Muscle of leg (tissue), 11 donors: ENCODE results near the gene MRGPRE. TPM values are rescaled to one million over a fixed set of nuclear protein-coding genes. Genes with fewer than 3 reads are reported as not detected.

ENCODE experiments used
- DNase-seq: peaks from one replicate; pipeline ENCODE4 v3.0.0; 2013
- H3K27ac ChIP-seq: one replicate; pipeline ENCODE4 v1.5.1; 2013; ENCODE audit warnings: mild to moderate bottlenecking, low read length, control low read depth
- H3K27me3 ChIP-seq: one replicate; pipeline ENCODE4 v1.6.1; 2013; ENCODE audit warnings: low read length; ENCODE audit not compliant: control insufficient read depth, insufficient read depth
- H3K36me3 ChIP-seq: one replicate; pipeline ENCODE4 v1.6.1; 2013; ENCODE audit warnings: low read length; ENCODE audit not compliant: control insufficient read depth, insufficient read depth
- H3K4me1 ChIP-seq: one replicate; pipeline ENCODE4 v1.6.1; 2013; ENCODE audit warnings: low read length; ENCODE audit not compliant: control insufficient read depth, insufficient read depth
- H3K4me3 ChIP-seq: one replicate; pipeline ENCODE4 v1.5.1; 2013; ENCODE audit warnings: low read length, control low read depth
- H3K9me3 ChIP-seq: replicated peaks from 2 replicates; pipeline ENCODE4 v1.6.1; 2013; ENCODE audit warnings: low read depth, low read length; ENCODE audit not compliant: control insufficient read depth
- WGBS: methylation state at CpG from one replicate; pipeline ENCODE4 v1.1.5; 2013; ENCODE audit warnings: missing lambda C conversion rate; ENCODE audit not compliant: insufficient coverage; 5-methylcytosine and 5-hydroxymethylcytosine counted together
- polyA plus RNA-seq, 8 donors: library from polyadenylated mRNA; unstranded; fragments of 120-200 nt; gene quantifications; one replicate each; pipeline versions ENCODE4 v1.2.1 to v1.2.3, GENCODE V29; 2013; ENCODE audit warnings: inconsistent platforms in 1 of 8, low replicate concordance in 1 of 8; ENCODE audit not compliant: insufficient read length in 8 of 8, insufficient read depth in 1 of 8
- total RNA-seq: library from RNA; stranded (reverse); fragments of 120-200 nt; gene quantifications from one replicate; pipeline ENCODE4 v1.2.4, GENCODE V29; 2013

The MRGPRE gene
- total and polyA plus RNA-seq, 9 donors = 0.09 TPM; not detected in 8

DNA sequence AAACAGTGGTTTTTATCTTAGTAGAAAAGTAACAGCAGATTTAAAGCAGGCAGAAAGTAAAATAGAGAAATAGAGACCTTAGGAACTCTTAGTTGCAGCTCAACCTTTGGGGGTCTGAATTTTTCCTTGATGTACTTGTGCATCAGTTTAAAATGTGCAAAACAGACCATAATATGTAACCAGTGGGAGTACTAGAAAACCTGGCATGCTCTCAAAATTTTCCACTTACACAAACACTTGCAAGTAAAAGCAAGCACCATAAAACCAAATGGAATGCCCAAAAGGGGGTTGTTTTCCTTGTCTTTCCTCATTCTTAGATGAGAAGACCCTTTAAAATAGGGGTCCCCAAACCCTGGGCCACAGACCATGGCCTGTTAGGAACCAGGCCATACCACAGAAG is 12.9 kb upstream of the MRGPRE start:
- Histone ChIP-seq H3K27ac (no peak overlapping the region), H3K36me3 (no peaks in the 10 kb centered on the region), H3K4me3 (no peak overlapping the region), H3K4me1 (no peaks in the 10 kb centered on the region), H3K9me3 (no peaks in the 10 kb centered on the region), H3K27me3 (peaks cover 3% of the 10 kb centered on the region)
- no peak for DNase-seq

DNA sequence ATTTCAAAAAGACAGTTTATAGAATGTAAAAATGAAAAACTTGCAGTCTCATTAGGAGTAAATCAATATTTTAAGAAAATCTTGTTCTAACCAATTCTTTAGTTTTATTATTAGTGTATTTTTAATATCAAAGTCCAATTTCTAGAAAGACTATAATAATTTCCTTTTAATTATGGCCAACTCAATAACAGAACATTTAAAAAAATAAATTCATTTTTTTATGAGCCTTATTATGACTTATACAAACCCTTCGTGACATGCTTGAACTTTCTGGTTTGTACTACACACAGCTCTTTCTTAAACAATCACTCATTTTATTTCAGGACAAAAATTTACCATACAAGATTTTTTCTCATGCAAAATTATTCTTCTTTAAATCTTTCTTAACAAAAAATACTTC is 11.7 kb upstream of the MRGPRE start:
- H3K4me1 ChIP-seq = no peaks in the 10 kb centered on the region
- no peaks in the 10 kb centered on the region for H3K36me3 ChIP-seq
- H3K27me3 ChIP-seq = peaks cover 3% of the 10 kb centered on the region
- H3K4me3 ChIP-seq = no peak overlapping the region
- H3K9me3 ChIP-seq = no peaks in the 10 kb centered on the region
- no peak overlapping the region for H3K27ac ChIP-seq
- DNase-seq = no peak
- 86% methylated on average over 1 of the region's 1 CpG for WGBS

DNA sequence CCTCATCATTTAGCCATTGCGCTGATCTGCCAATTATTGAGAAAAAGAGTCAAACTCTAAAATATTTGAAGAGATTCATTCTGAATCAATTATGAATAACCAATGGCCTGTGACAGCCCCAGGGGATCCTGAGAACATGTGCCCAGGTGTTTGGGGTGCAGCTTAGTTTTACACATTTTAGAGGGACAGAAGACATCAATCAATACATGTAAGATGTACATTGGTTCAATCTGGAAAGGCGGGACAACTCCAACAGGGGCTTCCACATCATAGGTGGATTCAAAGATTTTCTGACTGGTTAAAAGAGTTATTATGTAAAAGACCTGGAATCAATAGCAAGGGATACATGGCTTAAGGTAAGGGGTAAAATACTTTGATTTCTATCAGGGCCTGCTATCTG is 4.9 kb upstream of the MRGPRE start:
- Histone ChIP-seq H3K4me1 (no peaks in the 10 kb centered on the region), H3K27me3 (peaks cover 14% of the 10 kb centered on the region), H3K9me3 (no peaks in the 10 kb centered on the region), H3K27ac (no peak overlapping the region), H3K4me3 (no peak overlapping the region), H3K36me3 (no peaks in the 10 kb centered on the region)
- no CpG with 5 or more reads among the region's 2 CpGs for WGBS
- DNase-seq = no peak

DNA sequence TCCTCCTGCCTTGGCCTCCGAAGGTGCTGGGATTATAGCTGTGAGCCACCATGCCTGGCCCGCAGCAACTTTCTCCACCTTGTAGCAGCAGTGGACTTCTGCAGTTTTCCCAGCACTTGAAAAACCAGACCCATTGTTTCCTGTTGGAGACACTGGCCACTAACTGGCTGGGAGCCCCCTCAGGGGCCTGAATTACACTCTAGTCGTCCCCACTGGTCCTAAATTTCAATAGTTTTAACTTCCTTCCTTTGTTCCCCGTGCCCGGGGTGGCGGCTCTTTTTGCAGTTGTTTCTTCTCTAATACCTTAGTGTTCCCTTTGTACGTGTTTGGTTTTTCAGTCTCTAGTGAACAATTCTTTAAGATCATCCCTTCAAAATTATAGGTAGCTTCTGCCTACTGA is 2.6 kb upstream of the MRGPRE start:
- H3K9me3 ChIP-seq = no peaks in the 10 kb centered on the region
- DNase-seq = no peak
- H3K4me3 ChIP-seq = no peak overlapping the region
- no peaks in the 10 kb centered on the region for H3K4me1 ChIP-seq
- peaks cover 28% of the 10 kb centered on the region for H3K27me3 ChIP-seq
- 44% methylated on average over 3 of the region's 7 CpGs for WGBS
- no peak overlapping the region for H3K27ac ChIP-seq
- no peaks in the 10 kb centered on the region for H3K36me3 ChIP-seq

DNA sequence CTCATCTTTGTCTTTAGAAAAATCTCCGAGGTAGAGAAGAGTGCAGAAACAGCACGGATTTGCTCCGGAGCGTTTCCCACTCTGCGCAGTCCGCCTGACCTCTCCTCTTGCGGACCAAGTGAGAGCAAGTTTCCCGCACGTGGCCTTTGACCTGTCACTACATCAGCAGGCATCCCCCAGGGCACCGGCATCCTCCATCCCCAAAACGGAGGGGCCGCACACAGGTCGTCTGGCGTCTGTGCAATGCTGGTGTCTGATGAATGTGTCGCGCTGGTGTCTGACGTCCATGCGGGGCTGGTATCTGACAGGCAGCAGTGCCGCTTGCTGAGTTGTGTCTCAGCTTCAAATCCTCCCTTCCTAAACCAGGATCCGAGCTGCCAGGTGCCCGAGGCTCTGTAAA is 739 bp upstream of the MRGPRE start:
- H3K36me3 ChIP-seq = no peaks in the 10 kb centered on the region
- DNase-seq = no peak
- 85% methylated on average over 17 of the region's 21 CpGs for WGBS
- no peak overlapping the region for H3K27ac ChIP-seq
- H3K9me3 ChIP-seq = no peaks in the 10 kb centered on the region
- H3K4me3 ChIP-seq = no peak overlapping the region
- peaks cover 28% of the 10 kb centered on the region for H3K27me3 ChIP-seq
- no peaks in the 10 kb centered on the region for H3K4me1 ChIP-seq

DNA sequence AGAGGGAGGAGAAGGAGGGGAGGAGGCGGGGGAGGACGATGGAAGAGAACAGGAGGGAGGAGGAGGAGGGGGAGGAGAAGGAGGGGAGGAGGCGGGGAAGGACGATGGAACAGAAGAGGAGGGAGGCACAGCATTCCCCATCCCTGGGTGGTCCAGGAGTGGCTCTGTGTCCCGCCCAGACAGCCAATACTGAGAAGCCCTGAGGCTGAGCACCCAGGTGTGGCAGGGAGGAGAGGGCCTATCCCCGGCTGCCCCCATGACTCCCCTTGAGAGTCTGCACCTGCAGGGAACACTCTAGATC is 717 bp downstream of the MRGPRE start:
- H3K9me3 ChIP-seq = no peaks in the 10 kb centered on the region
- no peak overlapping the region for H3K27ac ChIP-seq
- 66% methylated on average over 6 of the region's 6 CpGs for WGBS
- peaks cover 30% of the 10 kb centered on the region for H3K27me3 ChIP-seq
- H3K4me1 ChIP-seq = no peaks in the 10 kb centered on the region
- no peaks in the 10 kb centered on the region for H3K36me3 ChIP-seq
- H3K4me3 ChIP-seq = no peak overlapping the region
- no peak for DNase-seq

DNA sequence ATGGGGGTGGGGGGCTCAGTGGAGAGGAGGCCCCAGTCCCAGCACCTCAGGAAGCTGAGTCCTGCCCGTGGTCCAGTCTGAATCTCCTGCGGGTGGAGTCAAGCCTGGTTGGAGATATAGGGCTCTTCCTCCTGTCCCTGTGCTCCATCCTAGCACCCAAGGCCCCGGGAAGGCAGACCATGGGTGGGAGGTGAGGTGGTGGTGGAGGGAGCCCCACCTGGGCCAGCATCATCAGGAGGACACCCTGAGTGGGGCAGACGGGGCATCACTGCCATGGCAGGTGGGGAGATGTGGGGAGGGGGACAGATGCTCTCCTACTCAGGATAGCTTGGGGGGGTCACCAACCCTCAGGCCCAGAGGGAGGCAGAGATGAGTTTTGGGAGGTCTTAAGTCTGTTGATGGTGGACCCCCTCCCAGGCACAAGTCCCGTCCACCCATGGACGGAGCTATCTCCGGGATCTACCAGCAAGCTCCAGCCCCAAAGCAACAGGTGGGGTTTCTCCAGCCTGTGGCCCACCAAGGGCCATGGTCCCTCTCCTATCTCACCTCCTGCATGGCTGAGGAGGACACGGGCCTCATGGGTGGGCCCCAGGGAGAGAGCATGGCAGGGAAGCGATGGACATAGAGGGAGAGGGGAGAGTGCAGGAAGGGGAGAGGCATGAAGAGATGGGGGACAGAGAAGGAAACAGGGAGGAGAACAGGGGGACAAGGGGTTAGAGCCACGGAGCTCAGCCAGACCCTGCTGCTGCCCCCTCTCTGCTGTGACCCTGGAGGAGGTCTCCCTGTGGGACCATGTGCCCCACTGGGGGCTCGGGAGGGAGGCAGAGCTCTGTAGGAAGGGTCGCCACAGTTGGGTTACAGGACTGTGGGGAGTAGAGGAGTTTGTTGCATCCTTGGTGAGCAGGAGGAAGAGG is 1.3 kb downstream of the MRGPRE start:
- no peaks in the 10 kb centered on the region for H3K9me3 ChIP-seq
- DNase-seq = no peak
- WGBS = 75% methylated on average over 8 of the region's 12 CpGs
- H3K4me3 ChIP-seq = no peak overlapping the region
- no peaks in the 10 kb centered on the region for H3K36me3 ChIP-seq
- no peaks in the 10 kb centered on the region for H3K4me1 ChIP-seq
- H3K27ac ChIP-seq = no peak overlapping the region
- peaks cover 30% of the 10 kb centered on the region for H3K27me3 ChIP-seq

DNA sequence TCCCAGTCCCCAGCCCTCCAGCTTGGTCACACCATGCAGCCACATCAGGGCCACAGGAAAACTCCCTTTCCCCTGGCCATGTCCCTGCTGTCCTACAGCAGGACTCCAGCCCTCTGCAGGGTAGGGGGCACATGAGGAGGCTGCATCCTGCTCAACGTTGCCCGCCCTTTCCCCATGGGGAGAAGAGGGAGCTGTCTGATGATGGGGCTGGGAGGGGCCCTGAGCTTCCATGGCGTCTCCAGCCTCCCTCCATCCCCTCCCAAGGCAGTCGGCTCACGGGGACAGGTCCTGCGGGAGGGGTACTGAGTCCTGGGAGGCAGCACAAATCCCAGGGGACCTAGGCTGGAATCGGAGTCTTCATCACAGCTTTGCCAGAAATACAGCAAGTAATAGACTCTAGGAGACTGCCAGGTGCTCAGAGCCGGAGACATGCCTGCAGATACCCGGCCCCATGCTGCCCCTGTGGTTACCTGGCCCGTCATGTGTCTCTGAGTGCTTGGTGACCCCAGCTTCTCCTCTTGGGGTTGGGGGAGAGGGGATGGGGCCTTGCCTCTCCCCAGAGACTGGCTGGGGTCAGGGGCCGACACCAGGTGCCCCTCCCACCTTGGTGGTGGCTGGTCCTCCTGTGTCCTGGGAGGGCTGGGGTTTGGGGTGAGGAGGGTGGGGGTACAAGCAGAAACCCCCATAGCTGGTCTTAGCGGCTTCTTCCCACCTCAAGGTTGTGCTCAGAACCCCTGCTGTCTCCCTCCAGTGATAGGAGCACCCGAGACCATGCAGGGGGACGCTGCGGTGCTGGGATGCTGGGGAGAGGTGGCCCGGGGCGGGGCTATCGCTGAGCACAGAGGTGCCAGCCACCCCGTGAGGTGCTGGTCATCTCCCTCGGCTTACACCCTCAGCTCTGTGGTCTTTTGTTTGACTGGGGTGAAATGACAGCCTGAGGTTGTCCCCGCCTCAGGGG is 2.3 kb downstream of the MRGPRE start:
- WGBS = 84% methylated on average over 12 of the region's 21 CpGs
- no peaks in the 10 kb centered on the region for H3K36me3 ChIP-seq
- H3K27ac ChIP-seq = no peak overlapping the region
- H3K27me3 ChIP-seq = peaks cover 32% of the 10 kb centered on the region
- DNase-seq = no peak
- no peak overlapping the region for H3K4me3 ChIP-seq
- H3K4me1 ChIP-seq = no peaks in the 10 kb centered on the region
- no peaks in the 10 kb centered on the region for H3K9me3 ChIP-seq

DNA sequence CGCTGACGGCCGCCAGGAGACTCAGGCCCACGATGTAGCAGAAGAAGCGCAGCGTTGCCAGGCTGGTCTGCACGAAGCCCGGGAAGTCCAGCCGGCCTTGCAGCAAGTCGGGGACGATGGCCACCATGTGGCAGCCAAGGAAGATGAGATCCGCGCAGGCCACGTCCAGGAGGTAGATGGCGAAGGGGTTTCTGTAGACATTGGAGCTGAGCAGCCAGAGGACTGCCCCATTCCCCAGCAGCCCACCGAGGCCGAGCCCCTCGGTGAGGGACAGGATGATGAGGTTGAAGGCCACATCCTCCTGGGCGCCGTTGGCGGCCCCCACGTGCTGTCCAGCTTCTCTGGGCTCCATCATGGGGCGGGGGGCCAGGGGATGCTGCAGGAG is 3.8 kb downstream of the MRGPRE start:
- no peak for DNase-seq
- WGBS = 86% methylated on average over 19 of the region's 23 CpGs
- peaks cover 44% of the 10 kb centered on the region for H3K27me3 ChIP-seq

More for the DNA sequence above, 3.8 kb downstream of the MRGPRE start:
- Histone ChIP-seq H3K9me3 (no peaks in the 10 kb centered on the region), H3K4me3 (no peak overlapping the region), H3K36me3 (no peaks in the 10 kb centered on the region), H3K27ac (no peak overlapping the region), H3K4me1 (no peaks in the 10 kb centered on the region)
